Gastroesophageal sphincter (tissue), 4 donors: Measurements from ENCODE around the gene GDF2. TPM values are rescaled to one million over a fixed set of nuclear protein-coding genes. Genes with fewer than 3 reads are reported as not detected.

Source experiments
- ATAC-seq: fragments of 150-250 bp; one replicate; pipeline ENCODE4 v1.9.1; 2016; ENCODE audit warnings: mild to moderate bottlenecking, moderate library complexity
- H3K27ac ChIP-seq, 4 donors: fragments of 200-600 bp; sonication (generic) in 3 of 4; 1 replicate in 3 of 4; 2 replicates in 1 of 4; pipeline ENCODE4 v1.5.1; 2016 to 2019
- H3K27me3 ChIP-seq: fragments of 200-600 bp; sonication (generic); one replicate; pipeline ENCODE4 v1.5.1; 2019
- H3K36me3 ChIP-seq, 2 donors: fragments of 200-600 bp; sonication (generic); one replicate each; pipeline ENCODE4 v1.5.1; 2019; ENCODE audit warnings: control low read depth in 1 of 2
- H3K4me1 ChIP-seq, 3 donors: fragments of 200-600 bp; sonication (generic); 1 replicate in 2 of 3; 2 replicates in 1 of 3; pipeline ENCODE4 v1.5.1; 2016 to 2019; ENCODE audit warnings: control low read depth in 2 of 3
- H3K4me3 ChIP-seq, 2 donors: fragments of 200-600 bp; sonication (generic); one replicate each; pipeline ENCODE4 v1.5.1; 2019; ENCODE audit warnings: mild to moderate bottlenecking in 1 of 2, moderate library complexity in 1 of 2
- H3K9me3 ChIP-seq, 3 donors: fragments of 200-600 bp; sonication (generic); one replicate each; pipeline ENCODE4 v1.5.1; 2017 to 2019; ENCODE audit warnings: control low read depth in 2 of 3
- CTCF ChIP-seq, 4 experiments: fragments of 200-600 bp in 2 of 4; fragments of 450-650 bp in 2 of 4; sonication (generic) in 1 of 4; IDR thresholded peaks; one replicate each; pipeline ENCODE4 v1.5.1; 2017 to 2019; ENCODE audit warnings: antibody characterized with exemption in 4 of 4, mild to moderate bottlenecking in 2 of 4, moderate library complexity in 2 of 4
- EP300 ChIP-seq: sonication (generic); formaldehyde crosslinking; IDR thresholded peaks from one replicate; pipeline ENCODE4 v1.6.1; 2017; ENCODE audit warnings: antibody characterized with exemption, mild to moderate bottlenecking
- POLR2A ChIP-seq, 2 donors: fragments of 450-650 bp; IDR thresholded peaks; one replicate each; pipeline ENCODE4 v1.6.1; 2017; ENCODE audit warnings: antibody characterized with exemption in 2 of 2, mild to moderate bottlenecking in 2 of 2, moderate library complexity in 1 of 2
- POLR2AphosphoS5 ChIP-seq: sonication (generic); formaldehyde crosslinking; IDR thresholded peaks from one replicate; pipeline ENCODE4 v1.6.1; 2017; ENCODE audit warnings: antibody characterized with exemption
- WGBS, 2 donors: methylation state at CpG; one replicate each; pipeline ENCODE4 v1.1.5; 2018; ENCODE audit warnings: low coverage in 1 of 2; 5-methylcytosine and 5-hydroxymethylcytosine counted together
- total RNA-seq, 4 donors: library from RNA; depleted of rRNA; stranded (reverse); fragments of >200 nt; gene quantifications; one replicate each; pipeline ENCODE4 v1.1.0, GENCODE V29; 2016

The GDF2 gene
- total RNA-seq, 4 donors from 2014 or later = not detected

GRCh38 chr10:47364366-47364765 is 42.1 kb downstream of the GDF2 start:
- TF ChIP-seq POLR2AphosphoS5 (no peak), CTCF (IDR thresholded peaks at IDR 0.05) (no peak), POLR2A (IDR thresholded peaks at IDR 0.05) (no peak), EP300 (no peak)
- Histone ChIP-seq H3K27me3 (no peaks in the 10 kb centered on the region), H3K4me3 (no peak overlapping the region), H3K9me3 (no peaks in the 10 kb centered on the region), H3K27ac (no peak overlapping the region), H3K36me3 (no peaks in the 10 kb centered on the region), H3K4me1 (no peaks in the 10 kb centered on the region)
- WGBS, 2 donors = 71 to 78% methylated on average over 2 to 4 of the region's 4 CpGs
- no peak for ATAC-seq

DNA sequence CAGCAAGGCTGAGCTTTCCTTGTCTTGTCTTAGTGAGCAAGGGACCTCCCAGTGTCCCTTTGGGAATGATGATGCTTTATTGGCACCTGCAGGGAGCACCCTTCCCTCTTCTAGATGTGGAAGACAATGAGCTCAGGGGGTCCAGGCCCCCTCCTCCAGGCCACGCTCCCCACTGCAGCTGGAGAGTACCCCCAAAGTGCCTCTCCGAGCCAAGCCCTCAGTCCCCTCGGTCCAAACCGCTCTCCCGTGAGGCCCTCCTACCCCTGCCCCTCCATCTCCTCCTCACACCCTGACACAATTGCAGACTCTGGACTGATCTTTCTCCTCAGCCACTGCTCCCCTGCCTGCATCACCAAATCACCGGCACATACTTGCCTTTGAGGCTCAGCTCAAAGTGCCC is 42.7 kb downstream of the GDF2 start:
- Histone ChIP-seq H3K27ac (no peak overlapping the region), H3K4me1 (no peaks in the 10 kb centered on the region), H3K27me3 (no peaks in the 10 kb centered on the region), H3K4me3 (no peak overlapping the region), H3K36me3 (no peaks in the 10 kb centered on the region), H3K9me3 (no peaks in the 10 kb centered on the region)
- ATAC-seq = no peak
- 88 to 100% methylated on average over 3 to 4 of the region's 6 CpGs for WGBS, 2 donors
- TF ChIP-seq CTCF (IDR thresholded peaks at IDR 0.05) = no peak
- no peak for TF ChIP-seq EP300
- no peak for TF ChIP-seq POLR2AphosphoS5
- no peak for TF ChIP-seq POLR2A (IDR thresholded peaks at IDR 0.05)

GRCh38 chr10:47365431-47366180 is 43.4 kb downstream of the GDF2 start:
- no peaks in the 10 kb centered on the region for H3K27me3 ChIP-seq
- no peak for TF ChIP-seq POLR2AphosphoS5
- no peak for TF ChIP-seq EP300
- TF ChIP-seq POLR2A (IDR thresholded peaks at IDR 0.05) = no peak
- no peak for TF ChIP-seq CTCF (IDR thresholded peaks at IDR 0.05)
- 83 to 93% methylated on average over 3 to 7 of the region's 9 CpGs for WGBS, 2 donors
- no peak for ATAC-seq
- no peaks in the 10 kb centered on the region for H3K9me3 ChIP-seq
- H3K4me1 ChIP-seq = no peaks in the 10 kb centered on the region
- no peak overlapping the region for H3K4me3 ChIP-seq
- H3K27ac ChIP-seq = no peak overlapping the region
- no peaks in the 10 kb centered on the region for H3K36me3 ChIP-seq

- no peak overlapping the region for H3K4me3 ChIP-seq
- no peaks in the 10 kb centered on the region for H3K36me3 ChIP-seq
- no peaks in the 10 kb centered on the region for H3K4me1 ChIP-seq
- no peak for ATAC-seq
- no peak overlapping the region for H3K27ac ChIP-seq
- H3K27me3 ChIP-seq = no peaks in the 10 kb centered on the region
- WGBS, 2 donors = 80 to 94% methylated on average over 3 of the region's 5 CpGs
- TF ChIP-seq POLR2A (IDR thresholded peaks at IDR 0.05) (no peak), POLR2AphosphoS5 (no peak), EP300 (no peak)
- no peaks in the 10 kb centered on the region for H3K9me3 ChIP-seq
Observed at GRCh38 chr10:47366181-47366631, 44.0 kb downstream of the GDF2 start.

DNA sequence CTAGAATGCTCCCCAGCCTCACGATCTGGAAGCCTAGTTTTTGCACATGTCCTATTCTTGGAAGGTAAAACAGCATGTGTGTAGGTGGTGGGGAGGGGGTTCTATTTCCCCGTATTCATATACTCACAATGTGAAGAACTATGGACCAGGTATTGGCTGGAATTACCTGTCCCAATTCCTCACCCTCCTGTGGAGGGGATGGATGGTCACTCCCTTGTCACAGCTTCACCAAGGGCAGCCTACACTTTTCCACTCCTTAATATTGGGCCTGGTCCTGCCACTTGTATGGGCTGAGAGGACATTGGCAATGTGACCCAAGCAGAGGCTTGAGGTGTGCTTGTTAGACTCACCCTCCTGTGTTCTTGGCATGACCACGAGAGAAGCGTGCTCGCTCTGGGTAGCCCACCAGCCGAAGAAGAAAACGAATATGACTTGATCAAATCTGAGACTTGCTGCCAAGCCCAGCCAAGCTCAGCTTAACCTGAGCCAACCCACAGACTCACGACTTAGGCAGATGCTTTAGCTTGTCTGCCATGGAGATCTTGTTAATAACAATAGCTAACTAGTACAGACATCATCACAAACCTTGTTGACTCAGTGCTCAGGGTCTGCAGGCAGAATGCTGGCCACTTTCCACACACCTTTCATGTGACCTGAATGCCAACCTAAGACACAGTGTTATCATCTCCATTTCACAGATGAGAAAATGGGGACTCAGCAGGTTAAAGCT is 44.6 kb downstream of the GDF2 start:
- ATAC-seq = no peak
- no peaks in the 10 kb centered on the region for H3K9me3 ChIP-seq
- H3K4me3 ChIP-seq = no peak overlapping the region
- WGBS, 2 donors = 78 to 83% methylated on average over 2 to 5 of the region's 8 CpGs
- no peak for TF ChIP-seq CTCF (IDR thresholded peaks at IDR 0.05)
- TF ChIP-seq EP300 = no peak
- TF ChIP-seq POLR2AphosphoS5 = no peak
- TF ChIP-seq POLR2A (IDR thresholded peaks at IDR 0.05) = no peak
- H3K4me1 ChIP-seq = no peaks in the 10 kb centered on the region
- no peak overlapping the region for H3K27ac ChIP-seq
- no peaks in the 10 kb centered on the region for H3K27me3 ChIP-seq
- H3K36me3 ChIP-seq = no peaks in the 10 kb centered on the region
